HG03342 (cell line): Measurements from ENCODE around the gene CCDC8.
"Not testable (repeated sequence)": the region's sequence is repeated elsewhere in the genome, so short reads cannot be mapped to it uniquely, and the experiment has no call there.

ENCODE experiments used
- ATAC-seq: cut with Tn5 transposase; IDR thresholded peaks from one replicate; pipeline ENCODE4 v1.9.1; 2021; ENCODE audit warnings: mild to moderate bottlenecking, moderate library complexity; ENCODE audit not compliant: unreplicated experiment

CCDC8 gene

DNA sequence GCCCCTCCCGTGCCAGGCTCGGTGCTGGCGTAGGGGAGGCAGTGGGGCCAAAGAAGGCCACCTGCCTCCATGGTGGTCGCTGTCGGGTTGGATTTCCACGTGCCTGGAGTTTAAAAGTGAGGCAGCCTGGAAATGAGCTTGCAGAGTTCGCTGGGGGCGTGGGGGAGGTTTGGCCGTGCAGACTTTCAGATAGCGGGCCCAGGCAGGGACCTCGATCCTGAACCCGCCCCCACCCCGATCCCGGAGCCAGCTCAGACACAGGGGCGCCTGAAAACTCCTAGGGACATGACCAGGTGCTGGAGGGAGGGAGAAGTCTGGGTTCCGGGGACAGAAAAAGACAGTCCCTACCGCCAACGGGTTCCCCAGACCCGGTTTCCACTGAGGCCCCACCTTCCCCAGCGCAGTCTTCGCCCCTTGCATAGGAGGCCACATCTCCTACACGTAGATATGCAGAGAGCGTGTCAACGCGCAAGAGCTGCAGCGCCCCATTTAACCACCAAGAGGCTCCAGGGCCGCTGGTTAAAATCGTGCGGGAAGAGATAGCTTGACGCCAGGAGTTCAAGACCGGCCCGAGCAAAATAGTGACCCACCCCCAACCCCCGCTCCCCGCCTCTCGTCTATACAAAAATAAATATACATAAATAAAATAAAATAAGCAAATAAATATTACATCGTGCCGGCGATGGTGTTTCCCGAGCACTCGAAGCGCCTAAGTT, 8.5 kb downstream of the CCDC8 start:
- no peak for ATAC-seq

DNA sequence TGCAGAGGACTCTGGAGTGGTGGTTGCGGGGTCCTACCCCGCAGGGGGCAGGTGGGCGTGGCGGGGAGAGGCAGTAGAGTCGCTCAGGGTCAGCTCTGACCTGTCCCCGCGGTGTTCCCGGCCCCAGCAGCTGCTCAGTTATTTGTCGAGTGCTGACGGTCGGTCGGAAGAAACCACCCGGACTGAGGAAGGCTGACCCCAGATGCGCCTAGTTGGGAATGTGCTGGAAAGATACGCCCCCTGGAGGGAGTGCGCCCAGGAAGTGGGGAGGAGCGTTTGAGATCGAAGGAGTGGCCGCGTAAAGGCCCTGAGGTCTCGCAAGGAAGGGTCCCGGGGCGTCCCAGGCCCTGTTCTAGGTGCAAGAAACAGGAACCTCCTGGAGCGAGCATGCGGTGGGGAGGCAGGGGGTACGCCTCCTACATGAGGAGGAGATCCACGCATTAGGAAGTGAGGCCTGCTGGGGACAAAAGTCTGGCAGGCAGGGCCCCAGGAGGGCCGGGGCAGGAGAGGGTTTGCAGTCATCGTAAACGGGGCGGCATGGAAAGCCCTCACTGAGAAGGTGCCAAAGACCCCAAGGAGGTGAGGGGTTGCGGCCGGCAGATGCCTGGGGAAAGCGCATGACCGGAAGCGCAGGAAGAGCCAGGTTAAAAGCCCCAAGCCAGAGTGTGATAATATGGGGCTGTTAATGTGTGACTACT, 9.2 kb downstream of the CCDC8 start:
- ATAC-seq, result no peak

DNA sequence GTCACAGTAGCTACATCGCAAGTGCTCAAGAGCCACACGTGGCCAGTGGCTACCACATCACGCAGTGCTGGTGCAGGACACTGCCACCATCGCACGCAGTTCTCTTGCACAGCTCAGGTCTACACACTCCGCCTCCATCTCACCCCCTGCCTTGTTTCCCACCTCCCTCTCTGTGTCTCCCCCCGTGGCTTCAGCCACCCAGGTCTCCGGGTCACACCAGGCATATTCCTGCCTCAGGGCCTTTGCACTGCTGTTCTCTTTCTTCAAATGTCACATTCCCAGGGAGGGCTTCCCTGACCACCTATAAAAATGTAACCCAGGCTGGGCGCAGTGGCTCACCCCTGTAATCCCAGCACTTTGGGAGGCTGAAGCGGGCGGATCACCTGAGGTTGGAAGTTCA, 10.6 kb downstream of the CCDC8 start:
- no peak for ATAC-seq

DNA sequence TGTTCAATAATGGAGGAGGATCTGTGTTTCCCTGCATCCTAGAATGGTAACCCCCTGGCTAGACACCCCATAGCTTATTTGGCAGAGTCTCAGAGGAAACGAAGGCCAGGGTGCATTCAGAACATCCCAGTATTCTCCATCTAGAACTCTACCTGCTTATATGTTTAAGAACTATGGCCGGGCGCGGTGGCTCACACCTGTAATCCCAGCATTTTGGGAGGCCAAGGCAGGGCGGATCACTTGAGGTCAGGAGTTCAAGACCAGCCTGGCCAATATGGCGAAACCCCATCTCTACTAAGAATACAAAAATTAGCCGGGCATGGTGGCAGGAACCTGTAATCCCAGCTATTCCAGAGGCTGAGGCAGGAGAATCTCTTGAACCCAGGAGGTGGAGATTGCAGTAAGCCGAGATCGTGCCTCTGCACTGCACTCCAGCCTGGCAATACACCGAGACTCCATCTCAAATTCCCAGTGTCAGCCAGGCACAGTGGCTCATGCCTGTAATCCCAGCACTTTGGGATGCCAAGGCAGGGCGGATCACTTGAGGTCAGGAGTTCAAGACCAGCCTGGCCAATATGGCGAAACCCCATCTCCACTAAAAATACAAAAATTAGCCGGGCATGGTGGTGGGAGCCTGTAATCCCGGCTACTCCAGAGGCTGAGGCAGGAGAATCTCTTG, 15.4 kb downstream of the CCDC8 start:
- not testable (repeated sequence) for ATAC-seq

DNA sequence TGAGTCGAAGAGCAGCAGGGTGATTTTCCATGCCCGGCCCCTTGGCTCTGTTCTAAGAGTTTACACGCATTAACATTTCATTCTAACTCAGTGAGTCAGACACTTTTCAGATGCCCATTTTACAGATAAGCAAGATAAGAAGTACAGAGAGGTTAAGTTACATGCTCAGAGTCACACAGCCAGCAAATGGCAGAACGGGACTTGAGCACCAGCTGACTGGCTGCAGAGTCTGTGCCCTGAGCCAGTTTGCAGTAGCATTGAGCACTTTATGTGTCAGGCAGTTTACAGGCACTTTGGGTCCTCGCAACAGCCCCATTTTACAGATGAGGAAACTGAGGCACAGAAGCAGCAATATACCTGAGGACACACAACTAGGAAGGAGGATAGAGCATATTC, 19.0 kb downstream of the CCDC8 start:
- ATAC-seq, result no peak

DNA sequence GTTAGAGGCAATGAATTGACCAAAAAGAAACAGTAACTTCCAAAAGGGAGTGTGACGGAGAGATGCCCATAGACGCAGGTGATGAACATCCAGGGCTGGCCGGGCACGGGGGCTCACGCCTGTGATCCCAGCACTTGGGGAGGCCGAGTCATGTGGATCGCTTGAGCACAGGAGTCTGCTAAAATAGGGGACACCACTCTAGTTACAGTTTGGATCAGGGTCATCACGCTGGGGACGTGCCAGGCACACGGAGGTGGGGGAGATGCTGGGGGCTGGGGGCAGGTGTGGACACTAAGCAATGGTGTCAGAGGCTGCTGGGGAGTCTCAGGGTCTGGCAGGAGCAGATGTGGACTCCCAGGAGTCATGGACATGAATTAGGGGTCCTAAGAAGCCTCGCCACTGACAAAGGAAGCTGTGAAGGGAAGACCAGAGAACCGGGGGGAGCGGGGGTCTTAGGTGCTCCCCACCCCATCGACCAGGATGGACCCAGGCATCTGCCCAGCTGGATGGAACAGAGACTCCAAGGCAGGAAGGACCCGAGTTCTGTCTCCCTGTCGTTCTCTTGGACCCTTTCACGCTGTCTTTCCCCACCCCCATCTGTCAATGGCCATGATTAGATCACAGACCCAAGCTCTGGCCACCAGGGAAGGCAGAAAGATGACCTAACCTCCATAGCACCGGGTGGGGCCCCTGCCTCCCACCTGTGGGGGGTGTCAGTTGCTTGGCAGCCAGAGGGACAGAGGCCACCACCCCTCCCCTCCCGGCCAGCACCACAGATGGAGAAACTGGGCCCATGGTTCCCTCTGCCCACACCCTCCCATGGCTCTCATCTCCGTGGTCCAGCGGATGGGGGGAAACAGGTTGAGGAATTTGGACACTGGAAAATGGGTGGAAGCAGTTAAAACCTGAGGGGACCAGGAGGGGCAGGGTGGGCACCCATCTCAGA, 19.6 kb downstream of the CCDC8 start:
- ATAC-seq, result no peak

DNA sequence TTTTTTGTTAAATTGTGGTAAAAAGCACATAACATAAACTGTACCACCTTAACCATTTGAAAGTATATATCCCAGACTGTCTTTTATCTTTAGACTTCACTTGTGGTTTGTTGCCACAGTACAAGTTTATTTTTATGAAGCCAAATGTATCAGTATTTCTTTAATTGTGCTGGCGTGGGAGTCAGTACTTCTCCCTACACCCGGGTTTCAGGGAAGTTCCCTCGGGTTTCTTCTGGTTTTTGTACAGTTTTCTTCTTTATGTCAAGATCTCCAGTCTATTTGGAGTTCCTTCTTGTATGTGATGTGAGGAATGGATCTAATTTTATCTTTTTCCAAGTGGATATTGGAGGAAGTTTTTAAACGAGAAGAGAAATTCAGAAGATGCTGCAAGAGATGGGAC, 20.5 kb downstream of the CCDC8 start:
- ATAC-seq, result no peak

DNA sequence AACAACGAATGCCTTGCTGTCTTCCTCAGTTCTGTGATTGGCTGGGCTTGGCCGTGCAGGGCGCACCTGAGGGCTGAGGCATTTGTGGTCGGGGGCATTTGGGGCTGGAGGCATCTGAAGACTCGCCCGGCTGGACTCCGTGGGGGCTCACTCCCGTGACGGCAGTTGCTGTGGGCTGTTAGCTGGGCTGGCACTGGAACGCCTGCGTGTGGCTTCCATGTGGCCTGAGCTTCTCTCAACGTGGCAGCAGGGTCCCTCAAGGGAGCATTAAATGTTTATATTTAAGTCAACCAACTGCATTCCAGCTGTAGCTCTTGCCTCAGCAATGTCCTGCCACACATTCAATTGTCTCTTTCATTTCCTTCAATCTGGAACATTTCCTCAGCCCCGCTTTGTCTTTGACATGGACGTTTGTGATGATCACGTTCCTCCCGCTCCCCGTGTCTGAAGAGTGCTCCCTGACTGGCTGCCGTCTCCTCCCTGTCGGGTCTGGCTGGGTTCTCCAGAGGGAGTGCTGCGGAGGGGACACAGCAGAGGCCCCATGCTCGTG, 21.0 kb downstream of the CCDC8 start:
- ATAC-seq, result no peak

DNA sequence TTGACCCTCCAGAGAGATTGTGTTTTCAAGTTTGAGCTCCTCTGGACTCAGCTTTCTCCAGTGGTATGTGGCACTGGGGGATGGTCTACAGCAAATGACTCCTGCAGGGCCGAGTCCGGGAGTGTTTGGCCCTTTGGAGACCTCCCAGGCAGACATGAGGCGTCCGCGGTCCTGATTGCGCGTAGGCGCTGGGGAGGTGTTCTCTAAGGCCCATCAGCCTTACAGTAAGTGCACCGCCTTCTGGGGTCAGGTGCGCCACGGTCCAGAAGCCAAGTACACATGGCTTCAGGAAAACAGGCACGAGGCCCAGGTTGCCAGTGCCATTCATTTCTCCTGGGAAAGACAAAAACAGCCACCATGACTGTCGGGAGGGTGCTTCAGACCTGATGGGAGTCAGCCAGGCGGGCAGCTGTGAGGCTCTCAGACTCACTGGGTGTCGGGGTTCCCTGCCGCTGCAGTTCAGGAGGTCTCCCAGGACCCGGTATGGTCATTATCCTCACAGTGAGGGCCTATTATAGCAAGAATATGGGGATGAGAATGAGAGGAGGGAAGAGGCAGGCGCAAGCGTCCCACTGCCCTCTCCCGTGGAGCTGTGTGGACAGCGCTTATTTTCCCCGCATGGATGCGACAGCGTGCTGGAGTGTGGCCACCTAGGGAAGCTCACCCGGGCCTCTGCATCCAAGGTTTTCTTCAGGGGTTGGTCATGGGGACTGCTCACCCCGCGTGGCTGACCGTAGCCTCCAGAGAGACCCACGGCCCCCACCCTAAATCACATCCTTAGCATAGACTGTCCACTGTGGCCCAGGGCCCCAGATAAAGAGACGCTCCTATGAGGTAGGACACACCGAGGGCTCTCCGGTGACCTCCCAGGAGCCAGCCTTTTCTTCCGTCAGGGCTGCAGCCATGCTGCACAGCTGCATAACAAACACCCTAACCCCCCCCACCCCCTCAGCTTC, 21.8 kb downstream of the CCDC8 start:
- ATAC-seq, result no peak

DNA sequence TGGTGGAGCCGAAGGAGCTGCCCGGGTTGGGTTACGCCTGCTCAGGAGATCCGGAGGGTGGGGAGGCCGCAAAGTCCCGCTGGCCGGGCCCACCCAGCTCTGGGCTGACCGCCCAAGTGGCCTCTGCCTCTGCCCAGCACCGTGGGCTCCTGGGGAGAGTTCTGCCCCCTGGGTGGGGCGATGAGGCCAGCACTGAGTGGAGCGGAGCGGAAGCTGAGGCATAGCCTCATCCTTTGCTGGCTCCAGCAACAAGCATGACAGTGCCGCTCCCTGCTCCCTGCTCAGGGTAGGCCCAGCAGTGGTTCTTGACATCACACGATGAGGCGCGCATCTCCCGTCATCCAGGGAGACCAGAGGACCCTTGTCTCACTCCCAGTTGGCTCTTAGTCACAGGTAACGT, 22.5 kb downstream of the CCDC8 start:
- ATAC-seq, result no peak

DNA sequence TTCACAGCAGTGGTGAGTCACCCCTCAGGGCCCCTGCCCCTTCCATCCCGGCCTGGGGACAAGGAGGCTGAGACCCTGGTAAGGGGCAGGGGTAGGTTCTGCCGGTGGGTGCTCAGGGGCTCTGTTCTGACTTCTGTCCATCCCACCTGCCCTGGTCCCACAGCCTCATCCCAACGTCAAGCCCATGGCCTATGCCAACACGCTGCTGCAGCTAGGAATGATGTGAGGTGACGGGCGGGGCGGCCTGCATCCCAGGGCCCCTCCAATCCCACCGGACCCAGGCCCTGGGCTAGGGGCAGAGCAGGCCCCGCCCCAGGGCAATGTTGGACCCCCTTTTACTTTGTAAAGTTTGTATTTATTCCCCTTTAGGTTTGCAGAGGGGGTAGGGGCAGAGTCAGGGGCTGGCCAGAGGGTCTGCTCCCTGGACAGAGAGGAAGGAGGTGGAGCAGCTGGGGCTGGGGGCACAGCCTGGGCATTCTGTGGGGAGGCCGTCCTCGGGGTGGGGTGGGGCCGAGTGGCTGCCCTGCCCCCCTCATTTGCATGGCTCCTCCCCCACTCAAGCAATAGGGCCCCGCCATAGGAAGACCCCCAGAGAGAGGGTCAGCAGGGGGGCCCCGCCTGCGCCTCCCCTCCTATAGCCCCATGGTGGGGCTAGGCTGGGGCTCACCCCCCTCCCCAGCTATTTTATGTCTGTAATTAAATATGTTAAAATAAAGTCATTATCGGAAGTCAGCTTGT, 23.1 kb downstream of the CCDC8 start:
- ATAC-seq, result no peak

DNA sequence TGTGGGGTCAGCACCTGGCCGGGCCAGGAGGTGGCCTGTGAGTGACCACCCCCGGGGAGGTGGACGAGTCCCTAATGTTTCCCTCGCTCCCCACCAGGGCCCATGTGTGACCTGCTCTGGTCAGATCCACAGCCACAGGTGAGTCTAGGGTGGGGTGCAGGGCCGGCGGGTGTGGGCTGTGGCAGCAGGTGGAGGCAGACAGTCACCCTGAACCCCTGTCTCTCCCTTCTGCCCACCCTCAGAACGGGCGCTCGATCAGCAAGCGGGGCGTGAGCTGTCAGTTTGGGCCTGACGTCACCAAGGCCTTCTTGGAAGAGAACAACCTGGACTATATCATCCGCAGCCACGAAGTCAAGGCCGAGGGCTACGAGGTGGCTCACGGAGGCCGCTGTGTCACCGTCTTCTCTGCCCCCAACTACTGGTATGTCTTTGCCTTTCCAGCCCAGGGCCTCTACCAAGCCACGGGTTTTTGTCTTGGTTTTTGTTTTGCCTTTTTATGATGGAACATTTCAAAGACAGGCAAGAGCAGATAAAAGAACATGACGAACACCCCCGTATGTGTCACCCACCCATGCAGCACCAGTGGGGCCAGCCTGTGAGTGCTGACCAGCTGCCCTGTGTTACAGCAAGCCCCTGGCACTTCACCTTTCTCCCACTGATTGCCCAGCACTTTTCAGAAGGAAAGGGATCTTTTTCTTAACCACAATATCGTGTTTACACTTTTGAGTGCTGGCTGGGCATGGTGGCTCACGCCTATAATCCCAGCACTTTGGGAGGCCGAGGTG, 24.9 kb downstream of the CCDC8 start:
- no peak for ATAC-seq

DNA sequence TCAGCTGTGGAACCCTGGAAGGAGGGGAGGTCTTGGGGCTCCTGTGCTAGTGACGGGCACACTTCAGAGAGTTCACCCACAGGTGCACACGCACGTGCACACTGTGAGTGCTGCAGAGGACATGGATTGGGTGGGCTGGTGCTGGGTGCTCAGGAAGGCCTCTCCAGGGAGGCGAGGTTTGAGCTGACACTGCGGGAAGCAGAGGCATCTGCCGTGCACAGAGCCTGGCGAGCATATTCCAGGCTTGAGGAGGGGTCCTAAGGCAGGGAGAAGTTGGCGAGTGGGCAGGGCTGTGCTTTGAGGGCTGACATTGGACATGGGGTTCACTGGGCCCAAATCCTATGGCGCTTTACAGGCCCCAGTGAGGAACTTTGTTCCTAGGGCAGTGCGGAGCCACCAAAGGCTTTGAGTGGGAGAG, 25.6 kb downstream of the CCDC8 start:
- ATAC-seq, result no peak

DNA sequence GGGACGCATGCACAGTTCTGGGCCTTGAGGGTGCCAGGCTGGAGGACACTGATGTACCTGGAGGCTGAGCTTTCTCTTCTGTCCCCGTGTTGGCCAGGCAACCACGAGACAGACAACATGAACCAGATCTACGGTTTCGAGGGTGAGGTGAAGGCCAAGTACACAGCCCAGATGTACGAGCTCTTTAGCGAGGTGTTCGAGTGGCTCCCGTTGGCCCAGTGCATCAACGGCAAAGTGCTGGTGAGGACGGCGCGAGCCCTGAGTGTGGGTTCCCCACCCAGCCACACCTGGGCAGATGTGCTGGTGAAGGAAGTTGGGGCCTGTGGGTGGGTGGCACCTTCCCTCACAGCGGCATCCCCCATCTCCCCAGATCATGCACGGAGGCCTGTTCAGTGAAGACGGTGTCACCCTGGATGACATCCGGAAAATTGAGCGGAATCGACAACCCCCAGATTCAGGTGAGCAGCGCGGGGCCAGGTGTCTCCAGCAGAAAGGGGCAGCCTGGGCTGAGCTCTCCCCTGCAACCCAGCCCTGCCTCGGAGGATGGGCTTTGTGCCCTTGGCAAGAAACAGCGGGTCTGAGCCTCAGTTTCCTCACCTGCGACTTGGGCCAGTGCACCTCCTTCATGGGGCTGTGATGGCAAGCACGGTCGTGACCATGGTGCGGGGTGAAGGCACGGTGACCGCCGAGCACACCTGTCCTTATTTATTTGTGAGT, 26.2 kb downstream of the CCDC8 start:
- no peak for ATAC-seq

DNA sequence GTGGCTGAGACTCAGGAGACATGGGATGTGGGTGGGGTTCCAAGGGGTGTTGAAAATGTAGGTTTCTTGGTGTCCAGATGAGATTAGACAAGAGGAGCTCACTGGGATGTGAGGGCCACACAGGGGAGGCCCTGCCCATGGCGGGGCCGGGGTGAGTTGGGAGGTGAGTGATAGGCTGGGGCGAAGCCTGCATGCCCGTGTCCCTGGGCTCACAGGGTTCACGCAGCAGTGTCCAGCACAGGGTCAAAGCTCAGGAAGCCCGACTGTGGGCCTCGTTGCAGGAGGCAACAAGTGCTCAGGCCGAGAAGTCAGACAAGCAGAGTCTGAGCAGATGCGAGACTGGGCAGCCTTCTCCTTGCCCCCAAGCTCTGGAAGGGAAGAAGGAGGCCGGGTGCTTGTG, 27.2 kb downstream of the CCDC8 start:
- ATAC-seq, result no peak

DNA sequence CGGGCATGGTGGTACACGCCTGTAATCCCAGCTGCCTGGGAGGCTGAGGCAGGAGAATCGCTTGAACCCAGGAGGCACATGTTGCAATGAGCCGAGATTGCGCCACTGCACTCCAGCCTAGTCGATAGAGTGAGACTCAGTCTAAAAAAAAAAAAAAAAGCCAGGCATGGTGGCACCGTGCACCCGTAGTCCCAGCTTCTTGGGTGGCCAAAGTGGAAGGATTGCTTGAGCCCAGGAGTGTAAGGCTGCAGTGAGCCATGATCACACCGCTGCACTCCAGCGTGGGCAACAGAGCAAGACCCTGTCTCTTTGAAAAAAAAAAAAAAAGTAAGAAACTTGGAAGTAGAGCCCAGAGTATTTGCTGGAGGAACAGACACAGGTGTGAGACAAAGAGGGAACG, 27.7 kb downstream of the CCDC8 start:
- ATAC-seq, result no peak

DNA sequence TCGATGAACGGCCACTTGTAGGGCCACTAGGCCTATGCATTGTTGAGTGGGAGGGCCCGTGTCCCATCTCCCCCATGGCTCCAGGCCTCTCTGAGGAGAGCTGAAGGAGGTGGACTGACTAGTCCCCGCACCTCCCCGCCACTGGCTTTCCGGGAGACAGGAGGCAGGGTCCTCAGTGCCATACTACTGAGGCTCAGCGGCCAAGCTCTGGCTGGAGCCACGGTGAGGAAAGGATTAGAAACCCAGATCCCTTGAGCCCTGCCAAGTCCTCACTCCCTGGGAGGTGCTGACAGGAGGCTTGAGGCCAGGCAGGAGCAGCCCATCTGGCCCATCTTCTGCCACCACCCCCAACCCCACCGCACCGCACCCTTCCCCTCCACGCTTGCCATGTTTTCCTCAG, 29.0 kb downstream of the CCDC8 start:
- no peak for ATAC-seq

DNA sequence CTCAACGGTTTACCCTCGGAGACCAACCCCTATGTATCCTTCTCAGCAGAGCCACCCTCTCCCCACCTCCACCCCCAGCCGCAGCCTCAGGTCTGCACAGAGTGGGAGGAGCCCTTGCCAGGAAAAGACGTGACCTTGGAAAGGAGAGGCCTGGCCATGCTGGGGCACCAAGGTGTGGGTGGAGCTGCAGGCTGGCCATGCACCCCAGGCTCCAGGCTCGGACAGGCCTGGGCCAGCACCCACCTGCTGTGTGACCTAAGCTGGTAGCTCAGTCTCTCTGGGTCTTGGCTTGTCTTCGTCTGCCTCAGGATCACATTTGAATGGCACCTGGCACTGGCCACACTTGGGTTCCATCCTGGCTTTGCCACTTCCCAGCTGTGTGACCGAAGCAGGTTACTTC, 29.5 kb downstream of the CCDC8 start:
- ATAC-seq, result no peak
